WTC11 (cell line): ENCODE results near the gene MSX2. TPM values are rescaled to one million over a fixed set of nuclear protein-coding genes. Genes with fewer than 3 reads are reported as not detected.
A peak's percentile ranks its signal among the peaks of the same experiment; 100 is the strongest.

Experiments
- ATAC-seq: fragments of 200-7000 bp; cut with Tn5 transposase; 2 replicates; pipeline ENCODE4 v1.10.0; 2021; ENCODE audit warnings: mild to moderate bottlenecking, moderate library complexity
- CTCF ChIA-PET: fragments of 300-600 bp; sonication (Branson Sonifier 250); formaldehyde crosslinking; loops from one replicate; lab custom pipeline; 2021; ENCODE audit warnings: antibody characterized with exemption; lab: Charles Lee
- POLR2A ChIA-PET: fragments of 350-600 bp; sonication (Branson Sonifier 250); formaldehyde crosslinking; loops from one replicate; lab custom pipeline; 2021; ENCODE audit warnings: antibody characterized with exemption; lab: Charles Lee
- DNase-seq: peaks from one replicate; pipeline ENCODE4 v3.0.0; 2021; ENCODE audit warnings: low spot score
- H3K27ac Mint-ChIP-seq: 2 replicates; pipeline ENCODE4 v1.8.0; 2021; ENCODE audit warnings: mixed read lengths
- H3K27me3 Mint-ChIP-seq: 2 replicates; pipeline ENCODE4 v1.8.0; 2021; ENCODE audit warnings: low read depth, mild to moderate bottlenecking, moderate library complexity, mixed read lengths
- H3K36me3 Mint-ChIP-seq: 2 replicates; pipeline ENCODE4 v1.8.0; 2021; ENCODE audit warnings: mixed read lengths
- H3K4me1 Mint-ChIP-seq: 2 replicates; pipeline ENCODE4 v1.8.0; 2022; ENCODE audit warnings: mixed read lengths
- H3K4me3 Mint-ChIP-seq: 2 replicates; pipeline ENCODE4 v1.8.0; 2021; ENCODE audit warnings: mild to moderate bottlenecking, moderate library complexity, mixed read lengths
- H3K9me3 Mint-ChIP-seq: 2 replicates; pipeline ENCODE4 v1.8.0; 2021; ENCODE audit warnings: mixed read lengths
- CBFB ChIP-seq: sonication (generic); formaldehyde crosslinking; IDR thresholded peaks from 2 replicates; pipeline ENCODE4 v1.8.1; 2022; ENCODE audit warnings: mild to moderate bottlenecking, low read depth, missing genetic modification reagents
- E2F4 ChIP-seq: sonication (generic); formaldehyde crosslinking; IDR thresholded peaks from 2 replicates; pipeline ENCODE4 v1.8.1; 2022; ENCODE audit warnings: low read depth, mild to moderate bottlenecking, moderate library complexity, missing genetic modification reagents, borderline replicate concordance
- EMX1 ChIP-seq: fragments of 250-450 bp; sonication (Bioruptor Pico); IDR thresholded peaks from 2 replicates; pipeline ENCODE4 v1.8.0; 2021; ENCODE audit warnings: mild to moderate bottlenecking
- ETV6 ChIP-seq: sonication (generic); formaldehyde crosslinking; IDR thresholded peaks from 2 replicates; pipeline ENCODE4 v1.8.1; 2022; ENCODE audit warnings: mild to moderate bottlenecking, missing genetic modification reagents
- FOXJ3 ChIP-seq: sonication (generic); formaldehyde crosslinking; IDR thresholded peaks from 2 replicates; pipeline ENCODE4 v1.9.0; 2021; ENCODE audit warnings: missing genetic modification reagents, mild to moderate bottlenecking, borderline replicate concordance
- HMGXB4 ChIP-seq: sonication (generic); formaldehyde crosslinking; IDR thresholded peaks from 2 replicates; pipeline ENCODE4 v1.8.1; 2023; ENCODE audit warnings: mild to moderate bottlenecking, moderate library complexity, missing genetic modification reagents
- NFE2L1 ChIP-seq: sonication (generic); formaldehyde crosslinking; IDR thresholded peaks from 2 replicates; pipeline ENCODE4 v1.8.1; 2023; ENCODE audit warnings: missing genetic modification reagents
- PREB ChIP-seq: sonication (generic); formaldehyde crosslinking; IDR thresholded peaks from 2 replicates; pipeline ENCODE4 v1.8.1; 2022; ENCODE audit warnings: mild to moderate bottlenecking, missing genetic modification reagents, moderate library complexity, borderline replicate concordance
- RORB ChIP-seq: fragments of 250-450 bp; sonication (Bioruptor Pico); IDR thresholded peaks from 2 replicates; pipeline ENCODE4 v1.9.0; 2021; ENCODE audit warnings: mild to moderate bottlenecking
- SMAD4 ChIP-seq: sonication (generic); formaldehyde crosslinking; IDR thresholded peaks from 2 replicates; pipeline ENCODE4 v1.8.0; 2022; ENCODE audit warnings: mild to moderate bottlenecking, missing genetic modification reagents
- ZNF423 ChIP-seq: fragments of 250-450 bp; sonication (Bioruptor Pico); IDR thresholded peaks from 2 replicates; pipeline ENCODE4 v2.1.2; 2022; ENCODE audit warnings: mild to moderate bottlenecking, moderate library complexity
- ZNF512 ChIP-seq: sonication (generic); formaldehyde crosslinking; IDR thresholded peaks from 2 replicates; pipeline ENCODE4 v1.8.1; 2022; ENCODE audit warnings: missing genetic modification reagents, borderline replicate concordance
- total RNA-seq: library from RNA; stranded (reverse); gene quantifications from 3 replicates; pipeline ENCODE4 v1.2.3, GENCODE V29; 2021
- TF ChIP-seq, protein P1 (sequence below): sonication (generic); formaldehyde crosslinking; IDR thresholded peaks from 2 replicates; pipeline ENCODE4 v1.8.0; 2022; ENCODE audit warnings: missing genetic modification reagents

MSX2 gene
- total RNA-seq, 1 experiment from 2014 or later, result 0.83 TPM

DNA sequence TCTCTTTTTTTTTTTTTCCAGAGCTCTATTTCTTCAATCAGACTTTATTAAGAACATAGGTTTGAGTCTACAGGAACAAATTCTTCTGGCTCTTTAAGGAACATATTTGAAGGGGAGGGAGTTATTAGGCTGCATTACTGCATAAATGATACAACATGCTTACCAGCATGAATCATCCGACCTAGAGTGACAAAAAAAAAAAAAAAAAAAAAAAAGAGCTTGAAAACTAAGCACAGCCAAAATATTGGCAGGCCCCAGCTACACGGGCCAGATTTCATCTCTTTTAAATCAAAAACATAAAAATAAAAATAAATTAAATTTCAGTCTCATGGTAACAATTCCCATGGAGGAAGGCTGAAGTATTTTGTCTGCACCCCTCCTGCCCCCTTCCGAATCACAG lies 26.3 kb downstream of the MSX2 start:
- CTCF ChIA-PET, result interaction anchor here (0.6 to 5.4 kb wide), 6 partner anchors 43 to 573 kb away, joined by 3 to 30 read pairs (median 6); no protein-coding TSS in a partner anchor
- Mint-ChIP-seq H3K4me1 (peaks cover 3% of the 10 kb centered on the region), H3K27ac (no peak overlapping the region), H3K9me3 (no peaks in the 10 kb centered on the region), H3K27me3 (peaks cover 80% of the 10 kb centered on the region), H3K36me3 (no peaks in the 10 kb centered on the region), H3K4me3 (peak overlapping the region; percentile 76)
- TF ChIP-seq EMX1 (CRISPR knock-in tag), result no peak
- no peak for TF ChIP-seq PREB
- TF ChIP-seq CBFB (CRISPR knock-in tag), result no peak
- no peak for TF ChIP-seq ZNF512 (CRISPR knock-in tag)
- no peak for TF ChIP-seq E2F4 (CRISPR knock-in tag)
- TF ChIP-seq RORB (CRISPR knock-in tag), result no peak
- no peak for TF ChIP-seq ETV6 (CRISPR knock-in tag)
- TF ChIP-seq ZNF423 (CRISPR knock-in tag), result no peak
- no peak for TF ChIP-seq FOXJ3 (CRISPR knock-in tag)
- TF ChIP-seq, protein P1, sequence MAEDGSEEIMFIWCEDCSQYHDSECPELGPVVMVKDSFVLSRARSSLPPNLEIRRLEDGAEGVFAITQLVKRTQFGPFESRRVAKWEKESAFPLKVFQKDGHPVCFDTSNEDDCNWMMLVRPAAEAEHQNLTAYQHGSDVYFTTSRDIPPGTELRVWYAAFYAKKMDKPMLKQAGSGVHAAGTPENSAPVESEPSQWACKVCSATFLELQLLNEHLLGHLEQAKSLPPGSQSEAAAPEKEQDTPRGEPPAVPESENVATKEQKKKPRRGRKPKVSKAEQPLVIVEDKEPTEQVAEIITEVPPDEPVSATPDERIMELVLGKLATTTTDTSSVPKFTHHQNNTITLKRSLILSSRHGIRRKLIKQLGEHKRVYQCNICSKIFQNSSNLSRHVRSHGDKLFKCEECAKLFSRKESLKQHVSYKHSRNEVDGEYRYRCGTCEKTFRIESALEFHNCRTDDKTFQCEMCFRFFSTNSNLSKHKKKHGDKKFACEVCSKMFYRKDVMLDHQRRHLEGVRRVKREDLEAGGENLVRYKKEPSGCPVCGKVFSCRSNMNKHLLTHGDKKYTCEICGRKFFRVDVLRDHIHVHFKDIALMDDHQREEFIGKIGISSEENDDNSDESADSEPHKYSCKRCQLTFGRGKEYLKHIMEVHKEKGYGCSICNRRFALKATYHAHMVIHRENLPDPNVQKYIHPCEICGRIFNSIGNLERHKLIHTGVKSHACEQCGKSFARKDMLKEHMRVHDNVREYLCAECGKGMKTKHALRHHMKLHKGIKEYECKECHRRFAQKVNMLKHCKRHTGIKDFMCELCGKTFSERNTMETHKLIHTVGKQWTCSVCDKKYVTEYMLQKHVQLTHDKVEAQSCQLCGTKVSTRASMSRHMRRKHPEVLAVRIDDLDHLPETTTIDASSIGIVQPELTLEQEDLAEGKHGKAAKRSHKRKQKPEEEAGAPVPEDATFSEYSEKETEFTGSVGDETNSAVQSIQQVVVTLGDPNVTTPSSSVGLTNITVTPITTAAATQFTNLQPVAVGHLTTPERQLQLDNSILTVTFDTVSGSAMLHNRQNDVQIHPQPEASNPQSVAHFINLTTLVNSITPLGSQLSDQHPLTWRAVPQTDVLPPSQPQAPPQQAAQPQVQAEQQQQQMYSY, result no peak
- no peak for TF ChIP-seq NFE2L1
- TF ChIP-seq SMAD4 (CRISPR knock-in tag), result no peak
- POLR2A ChIA-PET, result interaction anchor here (0.6 kb wide), 1 partner anchor 225 kb away, joined by 3 read pairs; no protein-coding TSS in a partner anchor
- ATAC-seq (no peak), DNase-seq (no peak)

DNA sequence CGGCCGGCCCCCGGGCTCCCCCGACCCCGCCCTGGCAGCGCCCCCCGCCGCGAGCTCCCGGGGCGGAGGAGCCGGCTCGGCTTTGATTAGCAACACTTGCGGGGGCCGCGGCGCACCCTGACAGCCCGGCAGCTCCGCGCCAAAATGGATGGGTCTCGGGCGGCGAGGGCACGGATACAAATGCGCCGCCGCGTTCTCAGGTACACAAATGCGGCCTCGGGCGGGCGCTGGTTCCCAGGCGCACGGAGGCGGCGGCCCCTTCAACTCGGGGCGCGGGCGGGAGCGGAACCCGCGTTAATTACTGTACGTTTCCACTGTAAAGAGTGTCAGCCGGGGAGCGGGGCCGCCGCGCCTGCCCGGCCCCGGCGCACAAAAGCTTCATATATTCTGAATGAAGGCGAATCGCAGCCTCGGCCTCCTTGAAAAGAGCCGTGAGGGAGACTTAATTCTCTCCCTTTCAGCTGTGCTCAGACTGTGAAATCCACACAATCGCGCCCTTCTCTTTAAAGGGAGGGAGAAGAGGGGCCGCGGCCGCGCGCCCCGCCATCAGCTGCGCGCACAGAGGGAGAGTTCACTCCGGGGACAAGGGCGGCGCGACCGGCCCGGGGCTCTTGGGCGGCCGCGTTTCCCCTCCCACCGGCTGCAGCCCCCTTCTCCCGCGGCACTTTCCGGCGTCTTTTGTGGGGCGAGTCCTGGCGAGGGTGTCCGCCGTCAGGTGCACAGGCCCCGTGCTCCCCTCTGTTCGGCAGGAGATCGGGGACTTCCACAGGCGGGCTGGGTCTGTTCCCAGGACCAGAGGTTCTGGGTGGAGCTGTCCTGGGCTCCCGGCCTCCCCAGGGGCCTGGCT lies 27.0 kb downstream of the MSX2 start:
- Mint-ChIP-seq H3K4me1 (peaks cover 3% of the 10 kb centered on the region), H3K9me3 (no peaks in the 10 kb centered on the region), H3K27ac (no peak overlapping the region), H3K36me3 (no peaks in the 10 kb centered on the region), H3K27me3 (peaks cover 73% of the 10 kb centered on the region), H3K4me3 (peak overlapping the region; percentile 76)
- POLR2A ChIA-PET, result interaction anchor here (0.6 kb wide), 1 partner anchor 225 kb away, joined by 3 read pairs; no protein-coding TSS in a partner anchor
- peak; percentile 71 for ATAC-seq
- CTCF ChIA-PET, result interaction anchor here (0.6 to 5.4 kb wide), 9 partner anchors 7 to 706 kb away, joined by 3 to 30 read pairs (median 5); partner anchors contain the start of gene NSG2
- DNase-seq, result peak; percentile 59
- TF ChIP-seq CBFB (CRISPR knock-in tag), result 0 out of 2 replicates have a peak, but pooled peaks have one; percentile 22
- TF ChIP-seq SMAD4 (CRISPR knock-in tag), result no peak
- peak; percentile 34; the same call in 1 of the 2 replicates for TF ChIP-seq ZNF423 (CRISPR knock-in tag)
- peak; percentile 56; the same call in 1 of the 2 replicates for TF ChIP-seq HMGXB4
